Skeletal muscle tissue (tissue), 4 donors: ENCODE results near the gene IRF2BP1. TPM values are rescaled to one million over a fixed set of nuclear protein-coding genes. Genes with fewer than 3 reads are reported as not detected.

Source experiments
- H3K27ac ChIP-seq: one replicate; pipeline ENCODE4 v1.7.0; 2013; ENCODE audit warnings: mild to moderate bottlenecking, low read depth, low read length, inconsistent platforms
- H3K27me3 ChIP-seq, 3 donors: one replicate each; pipeline ENCODE4 v1.7.0; 2013; ENCODE audit warnings: low read length in 3 of 3; ENCODE audit not compliant: control insufficient read depth in 3 of 3, insufficient read depth in 3 of 3
- H3K36me3 ChIP-seq, 3 donors: one replicate each; pipeline ENCODE4 v1.7.0; 2013; ENCODE audit warnings: low read length in 3 of 3; ENCODE audit not compliant: control insufficient read depth in 3 of 3, insufficient read depth in 3 of 3
- H3K4me1 ChIP-seq, 3 donors: one replicate each; pipeline ENCODE4 v1.7.0; 2013; ENCODE audit warnings: low read length in 3 of 3, mild to moderate bottlenecking in 3 of 3; ENCODE audit not compliant: control insufficient read depth in 3 of 3, insufficient read depth in 3 of 3
- H3K4me3 ChIP-seq, 3 donors: one replicate each; pipeline ENCODE4 v1.7.0; 2013; ENCODE audit warnings: low read length in 3 of 3
- H3K9ac ChIP-seq, 3 donors: one replicate each; pipeline ENCODE4 v1.7.0; 2013; ENCODE audit warnings: low read length in 3 of 3, mild to moderate bottlenecking in 3 of 3, moderate library complexity in 2 of 3, low read depth in 1 of 3
- H3K9me3 ChIP-seq, 3 donors: one replicate each; pipeline ENCODE4 v1.7.0; 2013; ENCODE audit warnings: low read length in 3 of 3; ENCODE audit not compliant: control insufficient read depth in 3 of 3
- total RNA-seq: library from RNA; depleted of rRNA; stranded (reverse); fragments of >200 nt; gene quantifications from one replicate; pipeline ENCODE4 v1.2.3, GENCODE V29; 2014
- donor health status: Osteomylitis.

IRF2BP1 gene
- total RNA-seq, 1 donor from 2014 or later: 24.5 TPM

- no peaks in the 10 kb centered on the region for H3K4me1 ChIP-seq
- H3K27ac ChIP-seq: no peak overlapping the region
- H3K27me3 ChIP-seq: peaks cover 4 to 13% (median 11%) of the 10 kb centered on the region in 3 donors
- no peaks in the 10 kb centered on the region for H3K36me3 ChIP-seq
- no peak overlapping the region for H3K4me3 ChIP-seq
- H3K9me3 ChIP-seq: no peaks in the 10 kb centered on the region
- H3K9ac ChIP-seq: no peak overlapping the region
Observed at GRCh38 chr19:45920458-45920857, 34.5 kb upstream of the IRF2BP1 start.

GRCh38 chr19:45919678-45920077 is 33.7 kb upstream of the IRF2BP1 start:
- no peak overlapping the region for H3K27ac ChIP-seq
- H3K9me3 ChIP-seq: no peaks in the 10 kb centered on the region
- H3K9ac ChIP-seq: no peak overlapping the region
- peaks cover 4 to 16% (median 11%) of the 10 kb centered on the region in 3 donors for H3K27me3 ChIP-seq
- no peaks in the 10 kb centered on the region for H3K36me3 ChIP-seq
- no peaks in the 10 kb centered on the region for H3K4me1 ChIP-seq
- H3K4me3 ChIP-seq: no peak overlapping the region

GRCh38 chr19:45918721-45919120 is 32.8 kb upstream of the IRF2BP1 start:
- Histone ChIP-seq H3K9me3 (no peaks in the 10 kb centered on the region), H3K36me3 (no peaks in the 10 kb centered on the region), H3K27me3 (peaks cover 10 to 21% (median 14%) of the 10 kb centered on the region in 3 donors), H3K4me1 (no peaks in the 10 kb centered on the region), H3K9ac (no peak overlapping the region), H3K4me3 (no peak overlapping the region), H3K27ac (no peak overlapping the region)

GRCh38 chr19:45917421-45918091 is 31.6 kb upstream of the IRF2BP1 start:
- Histone ChIP-seq H3K4me1 (no peaks in the 10 kb centered on the region), H3K4me3 (no peak overlapping the region), H3K9ac (no peak overlapping the region), H3K27me3 (peaks cover 18 to 27% (median 19%) of the 10 kb centered on the region in 3 donors), H3K27ac (no peak overlapping the region), H3K36me3 (no peaks in the 10 kb centered on the region), H3K9me3 (no peaks in the 10 kb centered on the region)

- peaks cover 13 to 31% (median 25%) of the 10 kb centered on the region in 3 donors for H3K27me3 ChIP-seq
- no peaks in the 10 kb centered on the region for H3K4me1 ChIP-seq
- H3K4me3 ChIP-seq: no peak within 1 kb of the TSS
- no peak within 1 kb of the TSS for H3K27ac ChIP-seq
- no peak within 1 kb of the TSS for H3K9ac ChIP-seq
- no peaks in the 10 kb centered on the region for H3K36me3 ChIP-seq
- no peaks in the 10 kb centered on the region for H3K9me3 ChIP-seq
Observed at GRCh38 chr19:45913874-45914830, 28.2 kb upstream of the IRF2BP1 start, which contains the start of gene NANOS2. NANOS2 (minus strand) TSS chr19:45914778; CDS start chr19:45914693, 85 bp downstream.

- no peak overlapping the region for H3K27ac ChIP-seq
- no peaks in the 10 kb centered on the region for H3K36me3 ChIP-seq
- no peaks in the 10 kb centered on the region for H3K4me1 ChIP-seq
- peaks cover 13 to 26% (median 25%) of the 10 kb centered on the region in 3 donors for H3K27me3 ChIP-seq
- no peak overlapping the region for H3K9ac ChIP-seq
- no peak overlapping the region for H3K4me3 ChIP-seq
- no peaks in the 10 kb centered on the region for H3K9me3 ChIP-seq
Observed at GRCh38 chr19:45911291-45911690, 25.4 kb upstream of the IRF2BP1 start.

- no peaks in the 10 kb centered on the region for H3K36me3 ChIP-seq
- H3K4me3 ChIP-seq: no peak overlapping the region
- H3K27ac ChIP-seq: no peak overlapping the region
- peaks cover 13 to 23% (median 21%) of the 10 kb centered on the region in 3 donors for H3K27me3 ChIP-seq
- no peaks in the 10 kb centered on the region for H3K9me3 ChIP-seq
- no peak overlapping the region for H3K9ac ChIP-seq
- no peaks in the 10 kb centered on the region for H3K4me1 ChIP-seq
Observed at GRCh38 chr19:45908956-45909355, 23.0 kb upstream of the IRF2BP1 start.

GRCh38 chr19:45906221-45906620 is 20.3 kb upstream of the IRF2BP1 start:
- Histone ChIP-seq H3K9me3 (no peaks in the 10 kb centered on the region), H3K36me3 (no peaks in the 10 kb centered on the region), H3K4me1 (peaks cover 9 to 12% (median 10%) of the 10 kb centered on the region in 3 donors), H3K9ac (no peak overlapping the region), H3K27ac (no peak overlapping the region), H3K4me3 (no peak overlapping the region), H3K27me3 (peaks cover 4 to 8% (median 4%) of the 10 kb centered on the region in 3 donors)

GRCh38 chr19:45905011-45905410 is 19.1 kb upstream of the IRF2BP1 start:
- Histone ChIP-seq H3K4me1 (peaks cover 17 to 21% (median 17%) of the 10 kb centered on the region in 3 donors), H3K36me3 (peaks cover 0 to 3% (median 0%) of the 10 kb centered on the region in 3 donors), H3K27me3 (peaks cover 0 to 2% (median 0%) of the 10 kb centered on the region in 3 donors), H3K9ac (no peak overlapping the region), H3K27ac (no peak overlapping the region), H3K9me3 (no peaks in the 10 kb centered on the region), H3K4me3 (no peak overlapping the region)
